PFSK-1 (cell line): ENCODE data around the gene ATG2A.

Experiments used
- FOXP2 ChIP-seq: optimal IDR thresholded peaks from 2 replicates; pipeline ENCODE3; 2011; ENCODE audit warnings: borderline replicate concordance, control low read depth, inconsistent platforms; ENCODE audit not compliant: insufficient read depth; ENCODE audit errors: extremely low read length, extremely low read depth
- POLR2AphosphoS5 ChIP-seq: IDR thresholded peaks from 2 replicates; pipeline ENCODE4 v1.6.1; 2012; ENCODE audit warnings: low read depth, mild to moderate bottlenecking, control low read depth, low read length, moderate library complexity
- REST ChIP-seq, 2 experiments: IDR thresholded peaks; 2 replicates each; pipeline versions ENCODE4 v1.6.1 to v1.8.0; 2011 to 2012; ENCODE audit warnings: low read depth in 2 of 2, low read length in 2 of 2, control low read depth in 1 of 2, inconsistent platforms in 1 of 2, mild to moderate bottlenecking in 1 of 2, moderate library complexity in 1 of 2; ENCODE audit not compliant: insufficient read depth in 1 of 2
- SIN3A ChIP-seq: IDR thresholded peaks from 2 replicates; pipeline ENCODE4 v1.6.1; 2012; ENCODE audit warnings: mild to moderate bottlenecking, low read length, moderate library complexity, borderline replicate concordance; ENCODE audit not compliant: insufficient read depth
- TAF1 ChIP-seq: IDR thresholded peaks from 2 replicates; pipeline ENCODE4 v1.6.1; 2012; ENCODE audit warnings: low read length, control low read depth, borderline replicate concordance; ENCODE audit not compliant: insufficient read depth

The ATG2A gene

GRCh38 chr11:64910451-64911093, 6.4 kb downstream of the ATG2A start:
- no peak for TF ChIP-seq FOXP2
- no peak for TF ChIP-seq TAF1
- no peak for TF ChIP-seq POLR2AphosphoS5
- no peak for TF ChIP-seq REST (IDR thresholded peaks at IDR 0.05; ENCODE audit: insufficient read depth in 1 of 2, low read depth in 2 of 2, low read length in 2 of 2)
- no peak for TF ChIP-seq SIN3A

GRCh38 chr11:64909653-64910343, 7.2 kb downstream of the ATG2A start:
- TF ChIP-seq POLR2AphosphoS5: no peak
- no peak for TF ChIP-seq SIN3A
- no peak for TF ChIP-seq FOXP2
- no peak for TF ChIP-seq TAF1
- TF ChIP-seq REST (IDR thresholded peaks at IDR 0.05; ENCODE audit: insufficient read depth in 1 of 2, low read depth in 2 of 2, low read length in 2 of 2): no peak

- TF ChIP-seq REST (IDR thresholded peaks at IDR 0.05; ENCODE audit: insufficient read depth in 1 of 2, low read depth in 2 of 2, low read length in 2 of 2) (no peak), SIN3A (no peak), FOXP2 (no peak), POLR2AphosphoS5 (no peak), TAF1 (no peak)
These were observed 8.2 kb downstream of the ATG2A start for GRCh38 chr11:64908766-64909165.

- TF ChIP-seq POLR2AphosphoS5: no peak
- no peak for TF ChIP-seq FOXP2
- no peak for TF ChIP-seq SIN3A
- TF ChIP-seq TAF1: no peak
- TF ChIP-seq REST (IDR thresholded peaks at IDR 0.05; ENCODE audit: insufficient read depth in 1 of 2, low read depth in 2 of 2, low read length in 2 of 2): no peak
These were observed 10.7 kb downstream of the ATG2A start for GRCh38 chr11:64906314-64906635.
